ENCODE results near the gene TRAPPC12.

TRAPPC12 gene

GRCh38 chr2:3379647-3380534, at the start of gene TRAPPC12:
Gene TRAPPC12, plus strand, starts transcription at chr2:3379694. Its CDS starts 7,930 bp downstream, at chr2:3387624.
- Histone ChIP-seq H3K4me3 (ENCODE audit: severe bottlenecking) (peak within 1 kb of the TSS; percentile 84), H3K36me3 (ENCODE audit: low read depth) (peaks cover 39% of the 10 kb centered on the region), H3K9me3 (ENCODE audit: severe bottlenecking) (no peaks in the 10 kb centered on the region), H3K27me3 (ENCODE audit: insufficient read depth, poor library complexity, severe bottlenecking) (no peaks in the 10 kb centered on the region), H3K4me1 (ENCODE audit: insufficient read depth, poor library complexity, severe bottlenecking) (peaks cover 14% of the 10 kb centered on the region), H3K27ac (ENCODE audit: poor library complexity, severe bottlenecking) (peak within 1 kb of the TSS; percentile 63)
- peak; percentile 41 for TF ChIP-seq CTCF (IDR thresholded peaks at IDR 0.05; ENCODE audit: poor library complexity, severe bottlenecking)
- DNase-seq (ENCODE audit: low spot score) (peak; percentile 89), ATAC-seq (ENCODE audit: low read depth) (peak; percentile 77)

- Histone ChIP-seq H3K4me3 (ENCODE audit: severe bottlenecking) (no peak overlapping the region), H3K27ac (ENCODE audit: poor library complexity, severe bottlenecking) (no peak overlapping the region), H3K4me1 (ENCODE audit: insufficient read depth, poor library complexity, severe bottlenecking) (no peaks in the 10 kb centered on the region), H3K9me3 (ENCODE audit: severe bottlenecking) (no peaks in the 10 kb centered on the region), H3K27me3 (ENCODE audit: insufficient read depth, poor library complexity, severe bottlenecking) (no peaks in the 10 kb centered on the region), H3K36me3 (ENCODE audit: low read depth) (peaks cover 3% of the 10 kb centered on the region; the same call in 1 of the 2 replicates)
- TF ChIP-seq CTCF (IDR thresholded peaks at IDR 0.05; ENCODE audit: poor library complexity, severe bottlenecking), result no peak
- DNase-seq (ENCODE audit: low spot score) (no peak), ATAC-seq (ENCODE audit: low read depth) (no peak)
Observed at GRCh38 chr2:3332133-3332532, 47.4 kb upstream of the TRAPPC12 start.

GRCh38 chr2:3334392-3335345, 44.8 kb upstream of the TRAPPC12 start:
- no peak for TF ChIP-seq CTCF (IDR thresholded peaks at IDR 0.05; ENCODE audit: poor library complexity, severe bottlenecking)

GRCh38 chr2:3336844-3337243, 42.6 kb upstream of the TRAPPC12 start:
- DNase-seq (ENCODE audit: low spot score) (no peak), ATAC-seq (ENCODE audit: low read depth) (no peak)
- Histone ChIP-seq H3K9me3 (ENCODE audit: severe bottlenecking) (no peaks in the 10 kb centered on the region), H3K4me1 (ENCODE audit: insufficient read depth, poor library complexity, severe bottlenecking) (no peaks in the 10 kb centered on the region), H3K36me3 (ENCODE audit: low read depth) (peaks cover 3% of the 10 kb centered on the region; the same call in 1 of the 2 replicates), H3K27ac (ENCODE audit: poor library complexity, severe bottlenecking) (no peak overlapping the region), H3K27me3 (ENCODE audit: insufficient read depth, poor library complexity, severe bottlenecking) (no peaks in the 10 kb centered on the region), H3K4me3 (ENCODE audit: severe bottlenecking) (no peak overlapping the region)
- no peak for TF ChIP-seq CTCF (IDR thresholded peaks at IDR 0.05; ENCODE audit: poor library complexity, severe bottlenecking)

More at GRCh38 chr2:3334392-3335345, 44.8 kb upstream of the TRAPPC12 start:
- peaks cover 3% of the 10 kb centered on the region; the same call in 1 of the 2 replicates for H3K36me3 ChIP-seq (ENCODE audit: low read depth)
- H3K4me3 ChIP-seq (ENCODE audit: severe bottlenecking), result no peak overlapping the region
- no peaks in the 10 kb centered on the region for H3K4me1 ChIP-seq (ENCODE audit: insufficient read depth, poor library complexity, severe bottlenecking)
- DNase-seq (ENCODE audit: low spot score) (peak; percentile 29), ATAC-seq (ENCODE audit: low read depth) (no peak)
- no peak overlapping the region for H3K27ac ChIP-seq (ENCODE audit: poor library complexity, severe bottlenecking)
- H3K27me3 ChIP-seq (ENCODE audit: insufficient read depth, poor library complexity, severe bottlenecking), result no peaks in the 10 kb centered on the region
- no peaks in the 10 kb centered on the region for H3K9me3 ChIP-seq (ENCODE audit: severe bottlenecking)
